GM21367 (cell line): ENCODE measurements around the gene FXR2.
A peak's percentile ranks its signal among the peaks of the same experiment; 100 is the strongest.

Experiments
- ATAC-seq: cut with Tn5 transposase; IDR thresholded peaks from one replicate; pipeline ENCODE4 v1.9.1; 2021; ENCODE audit not compliant: unreplicated experiment

The FXR2 gene

GRCh38 chr17:7552621-7553051 lies 62.1 kb downstream of the FXR2 start:
- peak; percentile 62 for ATAC-seq

GRCh38 chr17:7551396-7551795 lies 63.3 kb downstream of the FXR2 start:
- no peak for ATAC-seq

GRCh38 chr17:7550344-7550743 lies 64.4 kb downstream of the FXR2 start:
- no peak for ATAC-seq

- no peak for ATAC-seq
Measured at GRCh38 chr17:7549401-7550055, 65.2 kb downstream of the FXR2 start.

- ATAC-seq: no peak
Measured at GRCh38 chr17:7548585-7549400, 65.9 kb downstream of the FXR2 start, which contains the start of gene TNFSF12. TSS of gene TNFSF12 (plus strand) at chr17:7549058. CDS start at chr17:7549154, 96 bp downstream.

GRCh38 chr17:7544911-7545310 lies 69.8 kb downstream of the FXR2 start:
- no peak for ATAC-seq
